ENCODE measurements around the gene TUBB8B. TPM values are rescaled to one million over a fixed set of nuclear protein-coding genes. Genes with fewer than 3 reads are reported as not detected.
"Not testable (repeated sequence)": the region's sequence is repeated elsewhere in the genome, so short reads cannot be mapped to it uniquely, and the experiment has no call there.

The TUBB8B gene
- total RNA-seq, 1 donor from 2014 or later = not detected

GRCh38 chr18:63656-64055 lies 14.2 kb upstream of the TUBB8B start:
- DNase-seq (ENCODE audit: low spot score); H3K27ac Mint-ChIP-seq (ENCODE audit: unreplicated experiment); H3K9me3 Mint-ChIP-seq (ENCODE audit: low read depth); H3K4me1 Mint-ChIP-seq (ENCODE audit: low read depth); H3K4me3 Mint-ChIP-seq (ENCODE audit: unreplicated experiment); H3K36me3 Mint-ChIP-seq (ENCODE audit: low read depth): not testable (repeated sequence)
- H3K27me3 Mint-ChIP-seq (ENCODE audit: low read depth) = peaks cover 14% of the 10 kb centered on the region

DNA sequence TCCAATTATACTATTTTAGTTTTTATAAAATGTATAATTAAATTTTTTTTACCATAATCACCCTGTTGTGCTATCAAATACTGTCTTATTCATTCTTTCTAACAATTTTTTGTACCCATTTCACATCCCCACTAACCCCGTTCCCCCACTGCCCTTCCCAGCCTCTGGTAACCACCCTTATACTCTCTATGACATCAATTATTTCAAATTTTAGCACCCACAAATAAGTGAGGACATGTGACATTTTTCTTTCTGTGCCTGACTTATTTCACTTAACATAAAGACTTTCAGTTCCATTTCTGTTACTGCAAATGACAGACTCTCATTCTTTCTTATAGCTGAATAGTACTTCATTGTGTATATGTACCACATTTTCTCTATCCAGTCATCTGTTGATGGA lies 5.0 kb upstream of the TUBB8B start:
- not testable (repeated sequence) for H3K36me3 Mint-ChIP-seq (ENCODE audit: low read depth); H3K27me3 Mint-ChIP-seq (ENCODE audit: low read depth); H3K27ac Mint-ChIP-seq (ENCODE audit: unreplicated experiment); DNase-seq (ENCODE audit: low spot score); H3K4me3 Mint-ChIP-seq (ENCODE audit: unreplicated experiment); H3K9me3 Mint-ChIP-seq (ENCODE audit: low read depth); H3K4me1 Mint-ChIP-seq (ENCODE audit: low read depth)

DNA sequence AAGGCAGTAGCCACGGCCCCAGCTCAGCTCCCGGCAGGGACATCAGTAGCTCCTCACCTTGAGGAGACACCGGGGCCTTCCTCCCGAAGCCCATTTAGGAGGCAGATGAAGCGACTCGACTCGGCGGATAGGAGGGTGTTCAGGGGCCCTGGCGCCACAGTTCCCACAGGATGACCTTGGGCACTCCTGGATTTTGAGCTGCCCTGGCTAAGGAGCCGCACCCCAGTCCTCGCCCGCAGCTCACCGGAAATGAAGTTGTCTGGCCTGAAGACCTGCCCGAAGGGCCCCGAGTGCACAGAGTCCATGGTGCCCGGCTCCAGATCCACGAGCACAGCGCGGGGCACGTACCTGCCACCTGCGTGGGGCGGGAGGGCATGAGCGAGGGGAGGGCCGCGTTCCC lies 719 bp downstream of the TUBB8B start:
- H3K36me3 Mint-ChIP-seq (ENCODE audit: low read depth) = not testable (repeated sequence)

GRCh38 chr18:13177-13576 lies 36.2 kb downstream of the TUBB8B start:
- not testable (repeated sequence) for H3K27me3 Mint-ChIP-seq (ENCODE audit: low read depth); H3K4me1 Mint-ChIP-seq (ENCODE audit: low read depth); H3K9me3 Mint-ChIP-seq (ENCODE audit: low read depth); H3K27ac Mint-ChIP-seq (ENCODE audit: unreplicated experiment); DNase-seq (ENCODE audit: low spot score); H3K36me3 Mint-ChIP-seq (ENCODE audit: low read depth); H3K4me3 Mint-ChIP-seq (ENCODE audit: unreplicated experiment)

More for the DNA sequence above, 719 bp downstream of the TUBB8B start:
- DNase-seq (ENCODE audit: low spot score); H3K9me3 Mint-ChIP-seq (ENCODE audit: low read depth); H3K27me3 Mint-ChIP-seq (ENCODE audit: low read depth); H3K27ac Mint-ChIP-seq (ENCODE audit: unreplicated experiment); H3K4me1 Mint-ChIP-seq (ENCODE audit: low read depth); H3K4me3 Mint-ChIP-seq (ENCODE audit: unreplicated experiment): not testable (repeated sequence)

- not testable (repeated sequence) for DNase-seq (ENCODE audit: low spot score); H3K9me3 Mint-ChIP-seq (ENCODE audit: low read depth); H3K4me3 Mint-ChIP-seq (ENCODE audit: unreplicated experiment); H3K36me3 Mint-ChIP-seq (ENCODE audit: low read depth); H3K4me1 Mint-ChIP-seq (ENCODE audit: low read depth); H3K27me3 Mint-ChIP-seq (ENCODE audit: low read depth); H3K27ac Mint-ChIP-seq (ENCODE audit: unreplicated experiment)
Measured at GRCh38 chr18:12773-13172, 36.6 kb downstream of the TUBB8B start.

DNA sequence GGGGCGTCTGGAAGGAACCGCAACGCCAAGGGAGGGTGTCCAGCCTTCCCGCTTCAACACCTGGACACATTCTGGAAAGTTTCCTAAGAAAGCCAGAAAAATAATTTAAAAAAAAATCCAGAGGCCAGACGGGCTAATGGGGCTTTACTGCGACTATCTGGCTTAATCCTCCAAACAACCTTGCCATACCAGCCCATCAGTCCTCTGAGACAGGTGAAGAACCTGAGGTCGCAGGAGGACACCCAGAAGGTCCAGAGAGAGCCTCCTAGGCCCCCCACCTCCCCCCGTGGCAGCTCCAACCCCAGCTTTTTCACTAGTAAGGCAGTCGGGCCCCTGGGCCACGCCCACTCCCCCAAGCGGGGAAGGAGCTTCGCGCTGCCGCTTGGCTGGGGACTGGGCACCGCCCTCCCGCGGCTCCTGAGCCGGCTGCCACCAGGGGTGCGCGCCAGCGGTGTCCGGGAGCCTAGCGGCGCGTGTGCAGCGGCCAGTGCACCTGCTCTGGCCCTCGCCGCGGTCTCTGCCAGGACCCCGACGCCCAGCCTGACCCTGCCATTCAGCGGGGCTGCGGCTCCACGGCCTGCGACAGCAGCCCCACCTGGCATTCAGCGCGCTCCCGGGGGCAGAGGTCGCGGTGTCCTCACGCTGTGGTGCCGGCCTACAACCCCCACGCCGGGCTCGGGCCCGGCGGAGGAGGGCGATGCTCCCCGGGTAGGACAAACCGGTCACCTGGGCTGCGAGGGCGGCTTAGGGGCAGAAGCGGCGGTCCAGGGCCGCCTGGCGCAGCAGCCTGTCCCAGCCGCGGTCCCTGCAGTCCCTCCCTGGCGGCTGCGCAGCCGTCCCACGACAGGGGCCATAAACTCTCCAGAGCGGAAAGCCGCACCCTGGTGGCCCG lies 37.8 kb downstream of the TUBB8B start:
- H3K4me3 Mint-ChIP-seq (ENCODE audit: unreplicated experiment); H3K36me3 Mint-ChIP-seq (ENCODE audit: low read depth); H3K27ac Mint-ChIP-seq (ENCODE audit: unreplicated experiment); H3K27me3 Mint-ChIP-seq (ENCODE audit: low read depth); H3K9me3 Mint-ChIP-seq (ENCODE audit: low read depth); H3K4me1 Mint-ChIP-seq (ENCODE audit: low read depth); DNase-seq (ENCODE audit: low spot score): not testable (repeated sequence)

GRCh38 chr18:10624-11184 lies 38.7 kb downstream of the TUBB8B start:
- H3K36me3 Mint-ChIP-seq (ENCODE audit: low read depth); H3K9me3 Mint-ChIP-seq (ENCODE audit: low read depth); H3K4me1 Mint-ChIP-seq (ENCODE audit: low read depth); DNase-seq (ENCODE audit: low spot score); H3K27ac Mint-ChIP-seq (ENCODE audit: unreplicated experiment); H3K4me3 Mint-ChIP-seq (ENCODE audit: unreplicated experiment); H3K27me3 Mint-ChIP-seq (ENCODE audit: low read depth): not testable (repeated sequence)

- H3K27ac Mint-ChIP-seq (ENCODE audit: unreplicated experiment); H3K4me3 Mint-ChIP-seq (ENCODE audit: unreplicated experiment); H3K27me3 Mint-ChIP-seq (ENCODE audit: low read depth); H3K36me3 Mint-ChIP-seq (ENCODE audit: low read depth); DNase-seq (ENCODE audit: low spot score); H3K9me3 Mint-ChIP-seq (ENCODE audit: low read depth); H3K4me1 Mint-ChIP-seq (ENCODE audit: low read depth): not testable (repeated sequence)
Measured at GRCh38 chr18:9937-10336, 39.5 kb downstream of the TUBB8B start.

Other genes starting within 250 kb of the TUBB8B start
- 75.1 to 88.4 TPM (median 76.7 TPM) in 3 replicates for gene USP14, start 108.9 kb upstream of the TUBB8B start, total RNA-seq
- 18.3 to 29.8 TPM (median 19.9 TPM) in 3 replicates for gene THOC1, start 218.4 kb upstream of the TUBB8B start, total RNA-seq

Measured in chondrocyte (in vitro differentiated cells).